Measurements from ENCODE around the gene KCTD4. TPM values are rescaled to one million over a fixed set of nuclear protein-coding genes. Genes with fewer than 3 reads are reported as not detected.

The KCTD4 gene
- polyA plus RNA-seq, 1 donor (not counting 4 experiments of a cell fraction or from before 2014, with no cell fraction given): 0.39 TPM

DNA sequence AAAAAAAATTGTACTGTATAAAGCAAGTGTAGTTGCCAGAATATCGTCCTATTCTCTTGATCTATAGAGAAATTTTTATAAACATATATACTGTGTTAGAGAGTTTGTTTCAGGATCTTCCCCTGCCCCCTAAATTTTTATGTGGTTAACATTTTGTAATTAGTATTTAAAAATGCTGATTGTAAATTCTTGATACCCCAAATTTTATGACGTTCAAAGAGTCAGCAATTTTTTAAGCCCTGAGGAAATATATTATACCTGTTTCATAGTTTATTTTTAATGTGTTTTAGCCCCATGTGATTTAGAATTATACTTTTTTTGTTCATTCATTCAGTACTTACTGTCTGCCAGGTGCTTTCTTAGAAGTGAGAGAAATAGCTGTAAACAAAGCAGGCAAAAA lies 7.3 kb upstream of the KCTD4 start:
- H3K79me2 ChIP-seq (ENCODE audit: control insufficient read depth, insufficient read depth, low read length): peaks cover 36% of the 10 kb centered on the region
- no peak overlapping the region for H2AFZ ChIP-seq (ENCODE audit: control insufficient read depth, low read length)
- FAIRE-seq (no peak), DNase-seq (ENCODE audit: low read depth, low spot score) (no peak)
- H4K20me1 ChIP-seq (ENCODE audit: control insufficient read depth, extremely low read depth, insufficient read depth, low read length): no peaks in the 10 kb centered on the region
- TF ChIP-seq EZH2 (IDR thresholded peaks at IDR 0.05; ENCODE audit: low read length): no peak
- no peak for TF ChIP-seq CTCF (optimal IDR thresholded peaks at IDR 0.05 in 1 of 3, IDR thresholded peaks at IDR 0.05 in 1 of 3, conservative IDR thresholded peaks at IDR 0.05 in 1 of 3; ENCODE audit: extremely low read depth in 1 of 3, insufficient read depth in 2 of 3, low read length in 3 of 3)
- H3K9ac ChIP-seq (ENCODE audit: control insufficient read depth, extremely low read depth, insufficient read depth, low read length): peak overlapping the region; percentile 87
- no peaks in the 10 kb centered on the region for H3K9me3 ChIP-seq (ENCODE audit: control insufficient read depth, low read depth, low read length)
- no peaks in the 10 kb centered on the region for H3K9me1 ChIP-seq (ENCODE audit: control insufficient read depth, extremely low read depth, insufficient read depth, low read length)
- H3K27ac ChIP-seq (ENCODE audit: control insufficient read depth, insufficient read depth, low read length): peak overlapping the region; percentile 98
- H3K4me1 ChIP-seq (ENCODE audit: control insufficient read depth, extremely low read depth, insufficient read depth, low read length): peaks cover 44% of the 10 kb centered on the region
- H3K4me3 ChIP-seq (ENCODE audit: control insufficient read depth in 2 of 3, extremely low read depth in 1 of 3, insufficient read depth in 2 of 3, low read depth in 1 of 3, low read length in 3 of 3): peak overlapping the region; percentile 4 to 62 (median 25)
- peak overlapping the region; percentile 88 for H3K4me2 ChIP-seq (ENCODE audit: control insufficient read depth, extremely low read depth, insufficient read depth, low read depth, low read length)
- H3K36me3 ChIP-seq (ENCODE audit: control insufficient read depth in 2 of 2, extremely low read depth in 1 of 2, insufficient read depth in 2 of 2, low read length in 2 of 2): peaks cover 3 to 12% of the 10 kb centered on the region in 2 experiments
- dilution Hi-C loops (cut with MboI; ENCODE audit: extremely low pct_ligation_motif_present, low sequenced_read_pairs): no loop called here
- H3K27me3 ChIP-seq (ENCODE audit: control insufficient read depth, extremely low read depth, insufficient read depth, low read length): no peaks in the 10 kb centered on the region

- Histone ChIP-seq H3K4me2 (ENCODE audit: control insufficient read depth, extremely low read depth, insufficient read depth, low read depth, low read length) (peak overlapping the region; percentile 88), H3K4me3 (ENCODE audit: control insufficient read depth in 2 of 3, extremely low read depth in 1 of 3, insufficient read depth in 2 of 3, low read depth in 1 of 3, low read length in 3 of 3) (peak overlapping the region; percentile 7 to 65 (median 62)), H3K36me3 (ENCODE audit: control insufficient read depth in 2 of 2, extremely low read depth in 1 of 2, insufficient read depth in 2 of 2, low read length in 2 of 2) (peaks cover 3 to 12% of the 10 kb centered on the region in 2 experiments), H3K79me2 (ENCODE audit: control insufficient read depth, insufficient read depth, low read length) (peaks cover 39% of the 10 kb centered on the region), H2AFZ (ENCODE audit: control insufficient read depth, low read length) (no peak overlapping the region), H3K27me3 (ENCODE audit: control insufficient read depth, extremely low read depth, insufficient read depth, low read length) (no peaks in the 10 kb centered on the region), H3K27ac (ENCODE audit: control insufficient read depth, insufficient read depth, low read length) (peak overlapping the region; percentile 98), H3K9me1 (ENCODE audit: control insufficient read depth, extremely low read depth, insufficient read depth, low read length) (no peaks in the 10 kb centered on the region), H3K9ac (ENCODE audit: control insufficient read depth, extremely low read depth, insufficient read depth, low read length) (peak overlapping the region; percentile 87), H4K20me1 (ENCODE audit: control insufficient read depth, extremely low read depth, insufficient read depth, low read length) (no peaks in the 10 kb centered on the region), H3K4me1 (ENCODE audit: control insufficient read depth, extremely low read depth, insufficient read depth, low read length) (peaks cover 44% of the 10 kb centered on the region), H3K9me3 (ENCODE audit: control insufficient read depth, low read depth, low read length) (no peaks in the 10 kb centered on the region)
- FAIRE-seq (peak; percentile 77), DNase-seq (ENCODE audit: low read depth, low spot score) (no peak)
- dilution Hi-C loops (cut with MboI; ENCODE audit: extremely low pct_ligation_motif_present, low sequenced_read_pairs): no loop called here
- no peak for TF ChIP-seq EZH2 (IDR thresholded peaks at IDR 0.05; ENCODE audit: low read length)
- TF ChIP-seq CTCF (optimal IDR thresholded peaks at IDR 0.05 in 1 of 3, IDR thresholded peaks at IDR 0.05 in 1 of 3, conservative IDR thresholded peaks at IDR 0.05 in 1 of 3; ENCODE audit: extremely low read depth in 1 of 3, insufficient read depth in 2 of 3, low read length in 3 of 3): no peak
These were observed 6.5 kb upstream of the KCTD4 start for GRCh38 chr13:45207319-45207718.

Data from keratinocyte (primary cell).